GM12878 (cell line): Measurements from ENCODE around the gene KCNIP3. TPM values are rescaled to one million over a fixed set of nuclear protein-coding genes. Genes with fewer than 3 reads are reported as not detected.
A peak's percentile ranks its signal among the peaks of the same experiment; 100 is the strongest.

Experiments
- ATAC-seq: fragments of 200-7000 bp; cut with Tn5 transposase; 3 replicates; pipeline ENCODE4 v1.9.1; 2020; ENCODE audit warnings: mild to moderate bottlenecking, moderate library complexity
- BruUV-seq: library from RNA; stranded (reverse); fragments of 400-500 nt; replicated peaks from 2 replicates; lab custom pipeline; 2021; lab: Mats Ljungman, UMichigan
- CTCF ChIA-PET: fragments of 300-600 bp; sonication (Branson Sonifier 250); formaldehyde crosslinking; extraction: SDS; loops from one replicate; lab custom pipeline; 2021; ENCODE audit warnings: inconsistent platforms; lab: Yijun Ruan, JAX
- POLR2A ChIA-PET: fragments of 350-600 bp; formaldehyde crosslinking; extraction: SDS; loops from one replicate; lab custom pipeline; 2021; ENCODE audit warnings: inconsistent platforms; lab: Charles Lee
- RAD21 ChIA-PET: fragments of 300-600 bp; sonication (Branson Sonifier 250); formaldehyde crosslinking; loops from one replicate; lab custom pipeline; 2023; ENCODE audit warnings: antibody characterized with exemption; ENCODE audit not compliant: unreplicated experiment; lab: Charles Lee
- SMC1A ChIA-PET: fragments of 300-600 bp; sonication (Branson Sonifier 250); formaldehyde crosslinking; loops from one replicate; lab custom pipeline; 2023; ENCODE audit not compliant: unreplicated experiment, uncharacterized antibody; lab: Charles Lee
- DNase-seq: peaks from one replicate; pipeline ENCODE4 v3.0.0-alpha.2; 2011; ENCODE audit warnings: low read depth, low spot score
- FAIRE-seq: peaks from 3 replicates; lab custom pipeline; 2011; peaks lifted over from hg19 to GRCh38; lab: Jason Lieb, UNC
- H2AFZ ChIP-seq: 2 replicates; pipeline ENCODE4 v1.6.0; 2011; ENCODE audit warnings: low read depth, low read length, control low read depth; ENCODE audit not compliant: control insufficient read depth
- H3K27ac ChIP-seq: 2 replicates; pipeline ENCODE4 v1.5.1; 2011; ENCODE audit warnings: control low read depth; ENCODE audit not compliant: control insufficient read depth, insufficient read depth
- H3K27me3 ChIP-seq, 2 experiments: replicated peaks in 1 of 2; 2 replicates each; pipeline versions ENCODE4 v1.6.0 to v1.6.1; 2011; ENCODE audit warnings: low read length in 1 of 2; ENCODE audit not compliant: control insufficient read depth in 2 of 2, insufficient read depth in 2 of 2
- H3K36me3 ChIP-seq, 2 experiments: 2 replicates each; pipeline ENCODE4 v1.5.1; 2011; ENCODE audit warnings: low read length in 1 of 2; ENCODE audit not compliant: control insufficient read depth in 2 of 2, insufficient read depth in 2 of 2
- H3K4me1 ChIP-seq: 2 replicates; pipeline ENCODE4 v1.6.1; 2011; ENCODE audit warnings: mild to moderate bottlenecking, low read length, moderate library complexity, mixed read lengths; ENCODE audit not compliant: control insufficient read depth, insufficient read depth
- H3K4me2 ChIP-seq: 2 replicates; pipeline ENCODE4 v1.6.0; 2011; ENCODE audit warnings: control low read depth; ENCODE audit not compliant: control insufficient read depth, insufficient read depth
- H3K4me3 ChIP-seq: fragments of 200-600 bp; sonication (generic); 2 replicates; pipeline ENCODE4 v1.5.1; 2016
- H3K79me2 ChIP-seq: 2 replicates; pipeline ENCODE4 v1.6.0; 2011; ENCODE audit warnings: low read length; ENCODE audit not compliant: control insufficient read depth, insufficient read depth
- H3K9ac ChIP-seq: 2 replicates; pipeline ENCODE4 v1.8.0; 2011; ENCODE audit warnings: low read length, control low read depth, mixed read lengths; ENCODE audit not compliant: control insufficient read depth, insufficient read depth
- H3K9me3 ChIP-seq: replicated peaks from 3 replicates; pipeline ENCODE4 v1.5.1; 2011; ENCODE audit warnings: mild to moderate bottlenecking, low read length; ENCODE audit not compliant: control insufficient read depth, insufficient read depth
- H4K20me1 ChIP-seq: 2 replicates; pipeline ENCODE4 v1.6.0; 2011; ENCODE audit not compliant: control insufficient read depth, insufficient read depth
- BCL3 ChIP-seq: IDR thresholded peaks from 2 replicates; pipeline ENCODE4 v1.6.1; 2011; ENCODE audit warnings: borderline replicate concordance, low read depth, mild to moderate bottlenecking, moderate library complexity, low read length; ENCODE audit not compliant: insufficient read depth, poor library complexity, severe bottlenecking
- ELK1 ChIP-seq: IDR thresholded peaks from 2 replicates; pipeline ENCODE4 v1.6.1; 2012; ENCODE audit warnings: low read depth, low read length, improper control_type of control experiment
- NBN ChIP-seq: fragments of 450-650 bp; IDR thresholded peaks from 2 replicates; pipeline ENCODE4 v1.6.1; 2016
- SP1 ChIP-seq: IDR thresholded peaks from one replicate; pipeline ENCODE4 v1.6.1; 2011; ENCODE audit warnings: low read depth, low read length
- ZNF24 ChIP-seq: fragments of 450-650 bp; IDR thresholded peaks from 2 replicates; pipeline ENCODE4 v1.6.1; 2017; ENCODE audit warnings: antibody characterized with exemption, mild to moderate bottlenecking
- WGBS: methylation state at CpG from one replicate; pipeline ENCODE4 v1.1.6; 2016; ENCODE audit warnings: low lambda C conversion rate; ENCODE audit not compliant: insufficient replicate concordance, insufficient coverage; ENCODE audit errors: missing lambda C conversion rate; 5-methylcytosine and 5-hydroxymethylcytosine counted together
- in situ Hi-C: fragments of 300-500 bp; cut with MboI; formaldehyde crosslinking; loops from 9 replicates; pipeline ENCODE4 v1.14.3; 2018; ENCODE audit warnings: mixed read lengths
- intact Hi-C: fragments of 100-400 bp; cut with micrococcal nuclease; formaldehyde crosslinking; loops from one replicate; pipeline ENCODE4 v1.14.2; 2022; ENCODE audit not compliant: unreplicated experiment
- polyA plus RNA-seq, 11 experiments: library from polyadenylated mRNA; depleted of rRNA in 4 of 11; unstranded in 6 of 11; stranded (reverse) in 5 of 11; fragments of >200 nt; fragmentation: Nextera tagmentation in 4 of 11; fragmentation: Illumina TruSeq in 1 of 11; extraction: Ambion mirVana in 4 of 11; extraction: Trizol in 1 of 11; gene quantifications; 1 replicate in 1 of 11; 2 replicates in 10 of 11; pipeline versions ENCODE4 v1.2.1 to v1.2.3, GENCODE V29; 2011 to 2016; ENCODE audit warnings: inconsistent platforms in 2 of 11, missing spikeins in 2 of 11, low read depth in 1 of 11
- total RNA-seq, 4 experiments: library from RNA; depleted of rRNA in 3 of 4; stranded (reverse); fragments of >200 nt in 3 of 4; fragmentation: Illumina TruSeq in 1 of 4; extraction: Trizol in 1 of 4; gene quantifications; 2 replicates each; pipeline versions ENCODE4 v1.2.1 to v1.2.3, GENCODE V29; 2013 to 2021

KCNIP3 gene
- total and polyA plus RNA-seq, 10 of the 15 experiments (the other 5 are each of a cell fraction or from before 2014, with no cell fraction given): not detected

- TF ChIP-seq BCL3: no peak
- TF ChIP-seq, all 136 proteins: peak for 0
Observed at GRCh38 chr2:95282458-95282857, 14.7 kb upstream of the KCNIP3 start (continued).

GRCh38 chr2:95283562-95283961, 13.6 kb upstream of the KCNIP3 start:
- BruUV-seq: no TSS peak
- no peak overlapping the region for H3K27ac ChIP-seq
- TF ChIP-seq NBN (no peak), SP1 (no peak), ZNF24 (peak; percentile 85), ELK1 (no peak)
- ChIA-PET SMC1A (no interaction called here), POLR2A (no interaction called here), RAD21 (no interaction called here), CTCF (no interaction called here)
- 40% methylated on average over 4 of the region's 4 CpGs for WGBS
- in situ Hi-C loops: no loop called here
- no peaks in the 10 kb centered on the region for H3K9me3 ChIP-seq
- no peaks in the 10 kb centered on the region for H3K36me3 ChIP-seq
- no peak for ATAC-seq
- H3K4me1 ChIP-seq: no peaks in the 10 kb centered on the region
- no peak overlapping the region for H2AFZ ChIP-seq
- H3K4me3 ChIP-seq: no peak overlapping the region
- no peak overlapping the region for H3K9ac ChIP-seq
- no peaks in the 10 kb centered on the region for H3K27me3 ChIP-seq
- H3K79me2 ChIP-seq: no peaks in the 10 kb centered on the region
- no peak overlapping the region for H3K4me2 ChIP-seq
- no peak for FAIRE-seq
- intact Hi-C loops: no loop called here
- no peaks in the 10 kb centered on the region for H4K20me1 ChIP-seq
- DNase-seq: no peak
